COLO829 (cell line): Measurements from ENCODE around the gene SOCS2.
A peak's percentile ranks its signal among the peaks of the same experiment; 100 is the strongest.
"Not testable (repeated sequence)": the region's sequence is repeated elsewhere in the genome, so short reads cannot be mapped to it uniquely, and the experiment has no call there.

Experiments
- DNase-seq: peaks from one replicate; pipeline ENCODE4 v3.0.0; 2012; ENCODE audit warnings: low spot score

The SOCS2 gene

DNA sequence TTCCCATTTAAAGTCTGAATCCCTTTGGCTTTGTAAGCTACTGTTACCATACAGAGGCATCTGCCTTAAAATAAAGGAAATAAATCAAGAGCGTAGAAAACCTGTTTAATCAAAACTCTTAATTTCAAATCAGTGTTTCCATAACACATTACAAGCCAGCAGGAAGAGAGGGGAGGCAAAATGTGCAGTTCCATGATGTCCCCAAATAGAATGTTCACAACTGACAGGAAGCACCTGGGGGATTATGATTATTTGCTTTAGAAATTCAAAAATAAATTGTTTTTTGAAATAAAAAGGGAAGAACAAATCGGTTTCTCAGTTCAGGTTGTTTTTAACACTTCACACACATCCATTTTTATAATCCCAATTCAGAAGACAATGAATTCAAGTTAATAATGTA, 21.4 kb downstream of the SOCS2 start:
- no peak for DNase-seq

DNA sequence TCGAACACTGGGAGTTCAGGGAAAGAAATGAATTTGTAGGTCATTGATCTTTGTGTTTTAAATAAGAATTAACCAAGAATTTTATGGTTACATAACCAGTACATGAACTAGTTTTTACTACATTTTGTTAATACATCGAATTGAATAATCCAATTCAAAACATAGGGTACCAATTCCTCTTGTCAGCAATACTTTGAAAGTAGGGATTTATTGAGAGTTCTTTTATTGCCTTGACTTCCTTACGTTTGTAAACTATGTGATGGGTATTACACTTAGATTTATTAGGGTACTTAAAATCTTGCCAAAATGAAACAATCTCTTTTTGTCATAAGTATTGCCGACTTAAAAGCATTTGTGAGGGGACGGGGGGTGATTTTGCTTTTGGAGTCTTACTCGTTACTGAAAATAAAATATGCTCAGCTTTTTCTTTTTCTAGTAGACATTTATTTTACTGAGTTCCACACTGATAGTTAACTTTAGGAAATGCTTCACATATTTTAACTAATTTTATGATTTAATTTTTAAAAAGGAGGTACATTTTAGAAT, 22.4 kb downstream of the SOCS2 start:
- DNase-seq: no peak

DNA sequence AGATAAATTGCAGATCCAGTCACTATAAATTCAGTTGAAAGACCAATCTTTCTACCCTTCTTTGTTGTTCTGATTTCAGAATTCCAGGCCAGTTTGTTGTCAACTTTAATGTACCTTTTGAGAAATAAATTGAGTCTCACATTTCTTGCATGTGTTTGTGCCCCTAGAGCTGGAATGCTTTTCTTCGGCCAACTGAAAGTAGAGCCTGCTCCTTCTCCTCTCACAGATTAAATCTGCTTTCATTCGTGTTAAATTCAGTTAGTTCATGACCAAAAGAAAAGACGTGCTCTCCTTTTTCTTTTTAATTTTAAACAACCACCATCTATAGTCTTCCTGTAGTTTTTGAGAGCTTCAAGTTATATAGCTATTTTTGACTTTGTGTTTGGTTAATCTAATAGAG, 22.9 kb downstream of the SOCS2 start:
- DNase-seq: no peak

DNA sequence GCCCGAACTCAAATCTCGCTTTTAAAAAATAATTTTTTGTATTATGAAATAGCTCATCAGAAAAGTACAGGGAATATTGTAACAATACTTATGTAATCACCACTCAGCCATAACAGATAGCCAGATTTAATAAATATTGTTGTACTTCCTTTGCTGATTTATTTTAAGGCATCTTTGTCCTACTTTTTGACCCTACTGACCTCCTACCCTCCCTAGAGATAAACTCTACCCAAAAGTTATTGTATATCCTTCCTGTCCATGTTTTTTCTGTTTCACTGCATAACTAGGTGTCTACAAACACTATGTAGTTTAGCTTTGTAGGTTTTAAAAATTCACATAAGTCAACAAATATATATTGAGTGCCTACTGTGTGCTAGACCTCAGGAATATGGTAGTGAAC, 25.1 kb downstream of the SOCS2 start:
- no peak for DNase-seq

DNA sequence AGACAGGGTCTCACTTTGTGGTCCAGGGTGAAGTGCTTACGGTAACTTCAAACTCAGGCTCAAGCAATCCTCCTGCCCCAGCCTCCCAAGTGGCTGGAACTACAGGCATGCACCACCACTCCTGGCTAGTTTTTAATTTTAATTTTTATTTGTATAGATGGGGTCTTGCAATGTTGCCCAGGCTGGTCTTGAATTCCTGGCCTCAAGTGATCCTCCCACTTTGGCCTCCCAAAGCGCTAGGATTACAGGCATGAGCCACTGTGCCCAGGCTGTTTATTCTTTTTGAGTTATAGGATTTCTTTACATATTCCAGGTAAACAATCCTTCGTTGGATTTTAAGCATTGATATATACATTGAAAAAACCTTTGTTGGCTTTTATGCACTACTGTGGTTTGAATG, 26.7 kb downstream of the SOCS2 start:
- no peak for DNase-seq

DNA sequence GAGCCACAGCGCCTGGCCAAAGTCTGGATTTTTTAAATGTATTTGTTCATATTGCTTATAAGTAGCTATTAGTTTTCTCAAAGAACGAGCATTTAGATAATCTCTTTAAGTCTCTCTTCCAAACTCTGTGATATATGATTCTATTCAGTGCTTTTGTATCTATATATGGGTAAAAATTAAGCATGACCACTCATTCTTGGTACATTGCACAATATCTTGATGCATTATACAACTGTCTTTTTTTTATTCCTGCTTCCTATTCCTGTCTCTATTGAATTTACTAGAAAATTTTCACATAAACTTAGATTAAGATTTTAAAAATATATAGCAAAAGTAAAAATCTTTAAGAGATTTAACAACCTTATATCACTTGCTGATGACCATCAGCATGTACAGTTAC, 29.1 kb downstream of the SOCS2 start:
- no peak for DNase-seq

DNA sequence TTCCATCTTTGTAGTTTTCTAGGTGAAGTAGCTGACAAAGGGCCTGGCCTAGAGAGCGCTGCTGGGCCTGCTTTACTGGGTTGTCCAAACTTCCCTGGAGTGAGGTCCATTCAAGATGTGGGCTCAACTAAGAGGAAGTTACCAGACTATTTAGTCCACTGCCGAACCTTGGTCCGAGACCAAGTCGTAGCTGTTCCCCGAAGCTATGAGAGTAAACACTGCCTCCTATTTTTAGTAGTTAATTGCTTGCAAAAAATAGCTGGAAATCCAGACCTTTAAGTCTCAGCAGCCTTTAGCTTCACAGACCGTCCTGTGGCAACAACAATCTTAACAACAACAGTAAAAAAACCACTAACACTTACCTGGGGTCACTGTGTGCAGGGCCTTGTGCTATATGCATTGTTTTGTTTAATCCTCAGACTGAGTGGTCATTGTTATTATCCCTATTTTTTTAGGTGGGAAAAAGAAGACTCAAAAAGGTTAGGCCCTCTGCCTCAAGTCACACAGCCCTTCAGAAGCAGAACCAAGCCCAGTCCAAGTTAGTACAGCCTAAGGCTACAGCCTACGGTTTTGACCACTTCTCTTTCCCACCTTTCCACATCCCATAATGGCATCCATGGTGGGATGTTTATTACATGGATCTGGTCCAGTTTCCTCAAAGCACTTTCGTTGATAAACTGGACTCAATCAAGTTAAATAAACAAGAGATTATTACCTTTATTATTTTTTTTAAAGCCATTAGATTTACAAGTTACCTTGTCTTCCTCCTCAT, 30.6 kb downstream of the SOCS2 start:
- no peak for DNase-seq

DNA sequence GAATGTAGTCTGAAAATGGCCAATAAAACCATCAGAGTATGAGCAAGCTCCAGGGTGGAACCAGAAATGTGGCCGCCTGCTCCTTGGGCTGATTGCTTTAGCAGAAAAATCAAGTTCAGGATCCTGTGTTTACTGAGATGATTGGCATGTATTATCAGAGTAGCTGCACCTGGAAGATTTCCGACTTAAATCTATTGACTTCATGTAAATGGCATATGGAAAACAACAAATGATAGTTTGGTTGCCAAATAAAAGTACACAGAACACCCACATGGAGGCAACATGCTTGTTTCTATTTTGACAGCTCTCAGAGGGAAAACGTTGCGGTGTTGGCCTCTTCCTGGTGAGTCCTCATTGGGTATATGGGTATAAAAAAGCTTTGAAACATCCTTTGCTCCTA, 31.3 kb downstream of the SOCS2 start:
- DNase-seq: no peak

DNA sequence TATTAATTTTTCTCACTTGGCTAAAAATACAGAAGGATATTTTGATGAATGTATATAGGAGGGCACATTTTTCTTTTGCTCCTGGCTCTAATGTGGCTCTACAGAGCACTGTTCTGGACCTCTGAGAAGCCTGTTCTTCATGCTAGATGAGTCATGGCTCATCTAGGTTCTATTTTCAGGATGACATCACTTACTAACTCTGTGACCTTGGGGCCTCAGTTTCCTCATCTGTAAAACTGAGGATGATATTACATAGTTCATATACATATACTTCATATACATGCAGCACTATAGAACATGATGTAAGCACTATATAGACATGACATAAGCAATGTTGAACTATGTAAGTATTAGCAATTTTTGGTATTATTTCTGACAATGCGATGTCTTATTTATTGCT, 35.8 kb downstream of the SOCS2 start:
- DNase-seq: no peak

DNA sequence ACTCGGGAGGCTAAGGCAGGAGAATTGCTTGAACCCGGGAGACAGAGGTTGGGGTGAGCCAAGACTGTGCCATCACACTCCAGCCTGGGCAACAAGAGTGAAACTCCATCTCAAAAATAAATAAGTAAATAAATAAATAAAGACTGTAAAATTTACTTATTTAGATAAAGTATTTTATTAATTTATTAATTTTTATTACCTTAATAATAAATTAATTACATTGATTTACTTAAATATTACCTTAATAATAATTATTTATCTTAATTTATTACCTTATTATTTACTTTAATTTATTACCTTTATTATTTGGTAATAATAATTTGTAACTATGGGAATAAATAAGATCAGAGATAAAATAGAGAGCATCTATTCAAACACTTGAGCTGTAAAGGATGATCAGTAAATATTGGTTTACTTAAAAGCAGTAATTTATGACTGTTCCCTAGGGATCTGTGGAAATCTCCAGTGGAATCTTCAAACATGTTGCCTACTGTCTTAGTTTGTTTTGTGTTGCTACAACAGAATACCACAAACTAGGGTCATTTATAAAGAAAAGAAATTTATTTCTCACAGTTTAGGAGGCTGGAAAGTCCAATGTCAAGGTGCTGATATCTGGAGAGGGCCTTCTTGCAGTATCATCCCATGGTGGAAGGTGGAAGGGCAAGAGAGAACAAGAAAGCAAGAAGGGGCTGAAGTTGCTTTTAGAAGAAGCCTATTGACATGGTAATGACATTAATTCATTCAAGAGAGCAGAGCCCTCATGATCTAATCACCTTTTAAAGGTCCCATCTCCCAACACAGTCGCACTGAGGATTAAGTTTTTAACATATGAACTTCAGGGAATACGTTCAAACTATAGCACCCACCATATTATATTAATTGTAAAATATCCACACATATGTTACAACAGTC, 37.1 kb downstream of the SOCS2 start:
- no peak for DNase-seq

DNA sequence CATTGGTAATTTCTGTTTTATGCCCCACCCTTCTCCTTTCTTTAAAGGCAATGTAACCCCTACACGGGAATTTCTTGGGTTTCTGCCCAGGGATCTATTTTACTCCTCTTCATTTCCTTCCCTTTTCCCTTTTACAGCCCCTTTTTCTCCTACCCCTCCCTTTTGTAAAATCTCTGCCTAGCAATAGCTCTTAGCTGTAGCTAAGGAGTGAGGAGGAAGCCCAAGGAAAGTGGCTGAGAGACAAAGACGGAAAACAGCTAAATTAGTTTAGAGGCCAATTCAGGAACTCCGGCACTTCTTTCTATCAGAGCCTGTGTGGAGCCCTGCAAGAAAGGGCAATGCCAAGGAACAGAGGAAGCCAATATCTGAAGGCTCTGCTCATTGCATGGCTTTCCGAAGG, 40.3 kb downstream of the SOCS2 start:
- no peak for DNase-seq

DNA sequence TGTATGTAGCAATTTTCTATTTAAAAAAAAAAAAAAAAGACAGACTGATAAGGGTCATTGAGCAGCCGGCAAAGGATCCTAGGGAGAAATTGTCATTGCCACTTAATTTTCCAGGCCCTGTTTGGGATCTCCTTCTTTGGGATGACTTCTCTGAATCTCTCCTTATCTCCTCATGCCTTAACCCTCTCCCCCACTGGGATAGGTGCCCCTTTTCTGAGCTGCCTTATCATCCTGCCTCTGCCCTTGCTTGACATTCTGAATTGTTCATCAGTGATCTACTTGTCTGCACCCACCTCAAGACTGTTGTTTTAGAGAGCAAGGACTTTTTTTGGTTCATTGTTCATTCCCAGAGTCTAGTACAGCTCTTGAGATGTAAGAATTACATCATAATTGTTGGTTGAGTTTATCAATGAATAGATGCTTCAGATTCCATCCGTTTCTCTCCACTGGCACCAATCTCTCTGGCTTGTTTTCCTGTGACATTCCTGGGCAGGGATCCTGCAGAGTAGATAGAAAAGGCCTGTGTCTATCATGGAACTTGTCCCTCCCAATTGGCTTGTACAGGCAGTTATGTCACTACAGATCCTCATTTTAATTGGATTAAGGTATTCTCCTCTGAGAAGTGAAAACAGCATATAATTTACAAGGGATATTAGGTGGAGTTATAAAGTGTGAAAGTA, 42.6 kb downstream of the SOCS2 start:
- no peak for DNase-seq

DNA sequence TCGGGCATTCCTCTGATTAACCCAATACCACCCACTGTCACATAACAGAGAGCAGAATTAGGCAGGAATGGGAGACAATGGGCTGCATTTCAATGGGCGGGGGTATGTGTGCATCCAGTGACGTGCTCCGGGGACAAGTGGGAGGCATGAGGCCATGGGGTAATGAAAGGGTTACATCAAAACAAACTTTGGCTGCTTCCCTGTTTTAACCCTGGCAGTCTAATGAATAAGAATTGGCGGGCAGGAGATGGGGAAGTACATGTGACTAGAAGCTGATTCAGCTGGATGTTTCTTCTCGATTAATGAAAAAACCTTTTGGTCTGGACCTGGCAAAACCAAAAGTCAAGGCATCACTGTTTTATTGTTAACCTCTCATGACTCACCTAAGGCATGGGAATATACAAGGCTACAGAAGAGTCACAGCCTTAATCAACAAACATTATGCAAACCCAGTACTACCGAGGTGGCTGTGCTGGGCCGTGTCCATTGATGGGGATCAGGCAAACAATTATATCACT, 44.2 kb downstream of the SOCS2 start:
- DNase-seq: peak; percentile 49

DNA sequence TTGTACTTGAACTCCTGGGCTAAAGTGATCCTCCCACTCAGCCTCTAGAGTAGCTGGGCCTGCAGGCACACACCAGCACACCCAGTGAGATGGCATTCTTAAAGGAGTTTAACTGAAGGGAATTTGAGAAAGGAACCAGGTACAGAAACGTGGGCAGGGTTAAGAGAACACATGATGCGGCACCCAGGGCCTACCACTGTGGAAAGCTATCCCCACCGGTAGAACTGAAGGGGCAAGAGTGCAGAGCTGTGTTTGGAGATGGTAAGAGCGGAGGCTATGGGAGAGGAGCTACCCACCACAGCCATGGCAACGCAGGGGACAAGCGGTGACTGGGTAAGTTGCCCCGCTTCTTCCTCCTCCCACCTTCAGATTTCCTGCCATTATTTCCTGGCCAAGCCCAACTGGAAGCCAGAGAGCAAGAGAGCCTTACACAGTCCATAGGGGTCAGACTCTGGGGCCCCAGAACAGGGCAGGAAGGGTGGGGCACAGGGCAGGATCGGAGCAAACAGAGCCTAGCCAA, 46.5 kb downstream of the SOCS2 start:
- no peak for DNase-seq

DNA sequence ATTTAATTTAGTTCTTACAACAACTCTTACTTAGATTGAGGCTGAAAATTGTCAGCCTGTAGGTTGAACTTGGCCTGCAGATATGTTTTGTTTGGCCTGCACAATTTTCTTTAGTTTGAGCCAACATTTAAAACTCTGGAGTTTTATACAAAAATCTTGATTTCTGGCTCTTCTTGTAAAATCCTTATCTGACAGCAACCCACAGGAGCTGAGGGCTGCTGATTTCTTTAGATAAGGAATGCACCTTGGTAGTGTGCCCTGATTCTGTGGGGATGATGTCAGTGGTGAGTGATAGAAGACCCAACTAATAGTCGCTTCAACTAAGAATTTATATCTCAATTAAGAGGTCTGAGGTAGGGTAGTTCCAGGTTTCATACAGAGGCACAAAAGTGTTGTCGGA, 49.5 kb downstream of the SOCS2 start:
- no peak for DNase-seq

DNA sequence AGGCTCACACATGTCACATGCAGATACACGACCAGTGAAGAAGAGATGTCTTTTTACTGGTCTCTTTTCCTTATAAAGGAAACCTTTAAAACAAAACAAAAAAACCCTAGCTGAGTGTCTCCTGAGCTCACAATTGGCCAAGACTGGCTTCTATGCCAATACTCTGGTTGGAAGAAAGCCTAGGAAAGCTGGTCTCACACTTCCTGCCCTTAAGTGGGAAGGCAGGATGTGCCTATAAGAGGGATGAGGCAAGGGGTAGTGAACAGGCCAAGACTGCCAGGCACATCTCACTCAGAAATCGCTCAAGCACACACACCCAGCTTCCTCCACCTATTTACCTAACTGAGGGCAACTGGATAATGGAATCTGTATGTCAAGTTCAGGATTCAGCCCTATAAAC, 50.0 kb downstream of the SOCS2 start:
- no peak for DNase-seq

DNA sequence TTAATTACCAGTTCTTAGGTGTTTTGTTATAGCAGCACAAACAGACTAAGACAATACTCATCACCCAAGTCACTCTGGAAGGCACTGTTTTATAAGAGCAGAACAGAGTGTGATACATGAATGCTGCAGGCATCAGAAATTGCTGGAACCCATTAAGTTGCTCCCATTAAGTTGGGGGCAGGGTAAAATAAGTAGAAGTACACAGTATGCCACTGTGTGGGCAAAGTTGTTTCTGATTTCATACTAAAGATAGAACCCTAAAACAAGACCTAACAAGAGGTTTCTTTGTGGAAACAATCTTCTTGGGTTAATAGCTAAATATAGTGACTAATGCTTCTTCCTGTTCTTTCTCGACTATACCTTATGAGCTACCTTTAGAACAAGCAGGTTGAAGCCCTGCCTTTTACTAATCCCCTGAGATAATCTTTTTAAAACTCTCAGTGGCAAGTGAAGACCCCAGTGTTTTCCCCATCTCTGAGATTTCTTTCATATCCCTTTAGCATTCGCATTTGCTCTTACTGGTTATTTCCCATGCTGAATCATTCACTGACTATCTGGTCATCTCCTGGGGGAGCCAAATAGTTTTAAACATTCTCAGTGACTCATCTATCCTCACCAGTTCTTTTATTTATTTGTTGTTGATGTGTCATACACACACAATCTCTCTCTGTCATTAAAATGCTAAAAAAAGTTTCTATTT, 52.3 kb downstream of the SOCS2 start:
- peak; percentile 83 for DNase-seq

DNA sequence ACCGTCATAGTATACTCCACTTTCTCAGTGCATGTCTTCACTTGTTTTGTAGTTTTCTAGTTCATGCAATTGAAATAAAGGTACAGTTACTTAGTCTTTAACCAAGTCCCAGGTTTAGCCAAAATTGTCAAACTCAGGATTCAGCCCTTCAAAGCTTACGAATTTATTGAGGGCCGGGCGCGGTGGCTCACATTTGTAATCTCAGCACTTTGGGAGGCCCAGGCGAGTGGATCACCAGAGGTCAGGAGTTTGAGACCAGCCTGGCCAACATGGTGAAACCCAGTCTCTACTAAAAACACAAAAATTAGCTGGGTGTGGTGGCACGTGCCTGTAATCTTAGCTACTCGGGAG, 52.8 kb downstream of the SOCS2 start:
- not testable (repeated sequence) for DNase-seq

DNA sequence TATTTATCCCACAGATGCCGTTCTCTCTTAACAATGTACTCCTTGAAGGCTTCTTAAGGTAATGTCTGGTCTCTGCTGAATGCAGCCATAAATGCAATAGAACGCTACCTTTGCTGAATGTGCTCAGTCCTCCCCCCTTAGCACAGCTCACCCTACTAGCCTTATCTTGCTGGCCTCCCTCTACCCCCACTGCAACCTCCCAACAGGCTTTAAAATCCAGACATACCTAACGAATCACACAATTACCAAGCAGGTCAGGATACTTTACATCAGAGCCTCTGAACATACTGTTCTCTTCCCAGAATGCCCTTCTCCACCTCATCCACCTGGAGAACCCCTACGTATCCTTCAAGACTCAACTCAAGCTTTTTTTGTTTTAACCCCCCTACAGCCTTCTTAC, 53.7 kb downstream of the SOCS2 start:
- no peak for DNase-seq
